Mesenchymal stem cell (in vitro differentiated cells and primary cell): ENCODE results near the gene TNNT3.

Experiments
- DNase-seq: peaks from one replicate; pipeline ENCODE4 v3.0.0-alpha.2; 2013
- H2AFZ ChIP-seq: one replicate; pipeline ENCODE4 v1.6.1; 2013; ENCODE audit warnings: low read depth, mild to moderate bottlenecking, control low read depth, inconsistent platforms, low read length, moderate library complexity
- H2AK5ac ChIP-seq: 2 replicates; pipeline ENCODE4 v1.6.1; 2013; ENCODE audit warnings: low read length, moderate library complexity, mild to moderate bottlenecking, inconsistent platforms; ENCODE audit not compliant: severe bottlenecking
- H2BK120ac ChIP-seq: one replicate; pipeline ENCODE4 v1.6.1; 2013; ENCODE audit warnings: low read depth, mild to moderate bottlenecking, inconsistent platforms, low read length, moderate library complexity
- H2BK12ac ChIP-seq, 2 experiments: one replicate each; pipeline ENCODE4 v1.6.1; 2013; ENCODE audit warnings: inconsistent platforms in 2 of 2, low read length in 2 of 2, mild to moderate bottlenecking in 2 of 2, moderate library complexity in 2 of 2, control low read depth in 1 of 2
- H2BK15ac ChIP-seq: one replicate; pipeline ENCODE4 v1.6.1; 2013; ENCODE audit warnings: mild to moderate bottlenecking, low read depth, inconsistent platforms; ENCODE audit not compliant: poor library complexity, severe bottlenecking
- H2BK5ac ChIP-seq: 2 replicates; pipeline ENCODE4 v1.6.1; 2013; ENCODE audit warnings: low read depth, mild to moderate bottlenecking, low read length, control low read depth, inconsistent platforms; ENCODE audit not compliant: poor library complexity, severe bottlenecking
- H3K14ac ChIP-seq, 2 experiments: one replicate each; pipeline ENCODE4 v1.6.1; 2013; ENCODE audit warnings: inconsistent platforms in 2 of 2, low read length in 2 of 2, control low read depth in 1 of 2, mild to moderate bottlenecking in 1 of 2, moderate library complexity in 1 of 2
- H3K18ac ChIP-seq, 2 experiments: one replicate each; pipeline ENCODE4 v1.6.1; 2013; ENCODE audit warnings: inconsistent platforms in 2 of 2, low read length in 2 of 2, control low read depth in 1 of 2, low read depth in 1 of 2, mild to moderate bottlenecking in 1 of 2
- H3K23ac ChIP-seq, 2 experiments: one replicate each; pipeline ENCODE4 v1.6.1; 2013; ENCODE audit warnings: inconsistent platforms in 2 of 2, low read length in 2 of 2, mild to moderate bottlenecking in 2 of 2, moderate library complexity in 2 of 2, control low read depth in 1 of 2
- H3K27ac ChIP-seq: 2 replicates; pipeline ENCODE4 v1.5.1; 2013; ENCODE audit warnings: mild to moderate bottlenecking, moderate library complexity, low read length, control low read depth, inconsistent platforms; ENCODE audit not compliant: poor library complexity, severe bottlenecking
- H3K27me3 ChIP-seq, 2 experiments: 2 replicates each; pipeline versions ENCODE4 v1.6.1 to v1.7.0; 2013; ENCODE audit warnings: low read length in 2 of 2, mild to moderate bottlenecking in 2 of 2, moderate library complexity in 2 of 2, control low read depth in 1 of 2, inconsistent platforms in 1 of 2; ENCODE audit not compliant: control insufficient read depth in 1 of 2, insufficient read depth in 1 of 2
- H3K36me3 ChIP-seq, 2 experiments: 2 replicates each; pipeline versions ENCODE4 v1.6.1 to v1.7.0; 2013; ENCODE audit warnings: low read length in 2 of 2, control low read depth in 1 of 2, inconsistent platforms in 1 of 2, low read depth in 1 of 2, mild to moderate bottlenecking in 1 of 2; ENCODE audit not compliant: insufficient read depth in 2 of 2, control insufficient read depth in 1 of 2
- H3K4ac ChIP-seq, 2 experiments: one replicate each; pipeline ENCODE4 v1.6.1; 2013; ENCODE audit warnings: inconsistent platforms in 2 of 2, low read length in 2 of 2, mild to moderate bottlenecking in 2 of 2, moderate library complexity in 2 of 2, control low read depth in 1 of 2, low read depth in 1 of 2
- H3K4me1 ChIP-seq: 2 replicates; pipeline ENCODE4 v1.6.1; 2013; ENCODE audit warnings: low read depth, low read length, control low read depth; ENCODE audit not compliant: control insufficient read depth, insufficient read depth
- H3K4me2 ChIP-seq: 2 replicates; pipeline ENCODE4 v1.6.1; 2013; ENCODE audit warnings: low read length, mild to moderate bottlenecking, inconsistent platforms; ENCODE audit not compliant: poor library complexity, severe bottlenecking
- H3K4me3 ChIP-seq, 2 experiments: 2 replicates each; pipeline versions ENCODE4 v1.5.1 to v1.7.0; 2013; ENCODE audit warnings: low read length in 2 of 2, mild to moderate bottlenecking in 2 of 2, control low read depth in 1 of 2, low read depth in 1 of 2; ENCODE audit not compliant: insufficient read depth in 1 of 2
- H3K79me1 ChIP-seq: replicated peaks from 2 replicates; pipeline ENCODE4 v1.6.1; 2013; ENCODE audit warnings: mild to moderate bottlenecking, control low read depth, low read length, inconsistent platforms; ENCODE audit not compliant: poor library complexity, severe bottlenecking
- H3K9ac ChIP-seq: 2 replicates; pipeline ENCODE4 v1.7.0; 2013; ENCODE audit warnings: mild to moderate bottlenecking, low read length, moderate library complexity
- H3K9me3 ChIP-seq: 2 replicates; pipeline ENCODE4 v1.7.0; 2013; ENCODE audit warnings: mild to moderate bottlenecking, low read length; ENCODE audit not compliant: control insufficient read depth
- H4K8ac ChIP-seq: one replicate; pipeline ENCODE4 v1.6.1; 2013; ENCODE audit warnings: inconsistent platforms, mild to moderate bottlenecking, low read length, moderate library complexity
- H4K91ac ChIP-seq: one replicate; pipeline ENCODE4 v1.6.1; 2013; ENCODE audit warnings: mild to moderate bottlenecking, low read length, inconsistent platforms
- whole genome bisulfite sequencing: methylation state at CpG from one replicate; pipeline ENCODE4 v1.1.7; 2013; ENCODE audit warnings: mixed read lengths; 5-methylcytosine and 5-hydroxymethylcytosine counted together

Gene TNNT3

GRCh38 chr11:1899090-1899489, 20.4 kb upstream of the TNNT3 start:
- H4K8ac ChIP-seq, result no peak overlapping the region
- H3K27ac ChIP-seq, result no peak overlapping the region
- H3K18ac ChIP-seq, result no peak overlapping the region
- H3K36me3 ChIP-seq, result no peaks in the 10 kb centered on the region
- H3K4me2 ChIP-seq, result no peak overlapping the region
- H3K4ac ChIP-seq, result no peak overlapping the region
- no peaks in the 10 kb centered on the region for H3K9me3 ChIP-seq
- H3K27me3 ChIP-seq, result peaks cover 32 to 41% of the 10 kb centered on the region in 2 experiments
- no peak overlapping the region for H2AK5ac ChIP-seq
- WGBS, result 87% methylated on average over 4 of the region's 4 CpGs
- no peaks in the 10 kb centered on the region for H3K4me1 ChIP-seq
- H4K91ac ChIP-seq, result no peak overlapping the region
- no peak overlapping the region for H3K23ac ChIP-seq
- DNase-seq, result no peak
- no peak overlapping the region for H2BK15ac ChIP-seq
- H2BK5ac ChIP-seq, result no peak overlapping the region
- no peak overlapping the region for H3K14ac ChIP-seq
- no peak overlapping the region for H2BK120ac ChIP-seq
- H3K9ac ChIP-seq, result no peak overlapping the region
- H2BK12ac ChIP-seq, result no peak overlapping the region
- no peak overlapping the region for H3K4me3 ChIP-seq
- no peak overlapping the region for H2AFZ ChIP-seq
- H3K79me1 ChIP-seq, result no peaks in the 10 kb centered on the region

DNA sequence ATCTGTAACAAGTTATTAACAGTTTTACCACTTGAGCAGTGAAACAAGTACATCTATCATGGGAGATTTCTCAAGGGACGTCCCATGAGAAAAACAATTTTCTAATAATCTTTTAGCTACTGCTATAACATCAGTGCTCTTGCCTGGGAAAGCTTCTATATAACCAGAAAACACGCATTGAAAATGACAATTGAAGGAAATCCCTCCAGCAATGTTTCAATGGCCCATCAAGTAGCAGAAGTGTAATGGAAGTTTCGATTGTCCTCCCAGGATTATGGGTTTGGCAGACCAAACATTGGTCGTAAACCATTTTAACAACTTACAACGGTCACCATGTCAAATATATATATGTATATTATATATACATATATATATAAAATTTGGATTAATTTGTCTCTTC, 19.8 kb upstream of the TNNT3 start:
- H2BK15ac ChIP-seq, result no peak overlapping the region
- H3K9me3 ChIP-seq, result no peaks in the 10 kb centered on the region
- no peak overlapping the region for H4K91ac ChIP-seq
- no peak overlapping the region for H3K9ac ChIP-seq
- H3K4me3 ChIP-seq, result no peak overlapping the region
- no peak for DNase-seq
- no peak overlapping the region for H3K4ac ChIP-seq
- no peak overlapping the region for H4K8ac ChIP-seq
- H3K4me1 ChIP-seq, result no peaks in the 10 kb centered on the region
- no peak overlapping the region for H2AFZ ChIP-seq
- H3K18ac ChIP-seq, result no peak overlapping the region
- H3K23ac ChIP-seq, result no peak overlapping the region
- H3K79me1 ChIP-seq, result no peaks in the 10 kb centered on the region
- no peak overlapping the region for H3K4me2 ChIP-seq
- H3K14ac ChIP-seq, result no peak overlapping the region
- H2BK5ac ChIP-seq, result no peak overlapping the region
- H2BK120ac ChIP-seq, result no peak overlapping the region
- H3K27ac ChIP-seq, result no peak overlapping the region
- H3K36me3 ChIP-seq, result no peaks in the 10 kb centered on the region
- peaks cover 32 to 41% of the 10 kb centered on the region in 2 experiments for H3K27me3 ChIP-seq
- 94% methylated on average over 3 of the region's 5 CpGs for WGBS
- no peak overlapping the region for H2AK5ac ChIP-seq
- no peak overlapping the region for H2BK12ac ChIP-seq

DNA sequence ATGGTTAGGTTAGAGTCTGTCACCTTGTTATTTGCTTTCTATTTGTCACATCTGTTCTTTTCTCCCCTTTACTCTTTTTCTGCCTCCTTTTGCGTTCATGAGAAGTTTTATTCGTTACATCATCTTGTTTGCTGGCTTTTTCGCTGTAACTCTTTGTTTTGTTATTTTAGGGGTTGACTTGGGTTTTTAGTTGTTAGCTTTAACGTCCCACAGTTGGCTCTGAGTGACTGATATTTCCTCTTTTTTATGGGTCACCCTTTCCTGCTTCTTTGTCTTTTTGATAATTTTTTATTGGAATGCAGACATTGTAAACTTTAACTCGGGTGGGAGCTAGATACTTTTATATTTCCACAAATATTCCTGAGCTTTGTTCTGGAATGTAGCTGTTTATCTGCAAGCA, 13.3 kb upstream of the TNNT3 start:
- no peaks in the 10 kb centered on the region for H3K79me1 ChIP-seq
- H3K14ac ChIP-seq, result no peak overlapping the region
- no peak overlapping the region for H2AFZ ChIP-seq
- no peak overlapping the region for H3K18ac ChIP-seq
- no peak for DNase-seq
- H3K4me2 ChIP-seq, result no peak overlapping the region
- no peak overlapping the region for H3K27ac ChIP-seq
- no peak overlapping the region for H3K4ac ChIP-seq
- no peak overlapping the region for H3K4me3 ChIP-seq
- no peak overlapping the region for H2BK120ac ChIP-seq
- H3K9ac ChIP-seq, result no peak overlapping the region
- H3K23ac ChIP-seq, result no peak overlapping the region
- no peak overlapping the region for H2BK12ac ChIP-seq
- WGBS, result 75% methylated on average over 4 of the region's 5 CpGs
- peaks cover 6 to 33% of the 10 kb centered on the region in 2 experiments for H3K27me3 ChIP-seq
- H2BK15ac ChIP-seq, result no peak overlapping the region
- H4K91ac ChIP-seq, result no peak overlapping the region
- H2BK5ac ChIP-seq, result no peak overlapping the region
- H3K9me3 ChIP-seq, result no peaks in the 10 kb centered on the region
- no peak overlapping the region for H4K8ac ChIP-seq
- no peak overlapping the region for H2AK5ac ChIP-seq
- H3K36me3 ChIP-seq, result no peaks in the 10 kb centered on the region
- no peaks in the 10 kb centered on the region for H3K4me1 ChIP-seq

DNA sequence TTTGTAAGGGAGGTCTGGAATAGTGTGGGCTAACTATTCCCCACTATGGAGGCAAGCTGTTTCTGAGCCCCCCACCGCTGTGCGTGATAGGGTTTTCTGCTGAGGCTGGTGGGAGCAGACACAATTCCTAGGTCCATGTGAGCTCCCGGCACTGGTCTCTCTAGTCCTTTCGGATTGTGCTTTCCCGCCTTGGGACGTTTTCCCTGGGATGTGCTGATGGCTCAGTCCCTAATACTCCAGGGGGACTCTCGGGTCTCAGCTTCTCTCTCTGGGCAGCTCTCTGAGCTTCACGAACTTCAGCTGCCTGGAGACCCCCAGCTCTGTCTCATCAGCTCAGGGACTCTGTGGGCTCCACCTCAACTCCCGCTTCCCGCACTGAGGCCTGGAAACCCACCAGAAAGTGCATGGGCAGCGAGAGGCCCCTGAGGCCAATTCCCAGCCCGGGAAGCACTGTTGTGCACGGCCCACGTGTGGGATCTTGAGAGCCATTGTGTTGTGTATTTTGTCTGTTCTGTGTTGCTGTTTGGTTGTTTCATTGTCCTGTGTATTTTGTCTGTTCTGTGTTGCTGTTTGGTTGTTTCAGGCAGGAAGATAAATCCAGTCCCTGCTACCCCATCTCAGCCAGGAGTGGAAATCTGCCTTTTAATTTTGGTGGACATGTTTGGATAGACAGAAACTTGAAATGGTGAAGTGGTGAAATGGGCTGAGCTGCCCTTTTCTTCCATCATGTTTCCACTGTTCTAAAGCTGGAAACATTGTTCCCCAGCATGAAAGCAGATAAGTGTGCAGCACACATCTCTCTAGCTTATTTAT, 12.7 kb upstream of the TNNT3 start:
- H3K4me1 ChIP-seq, result no peaks in the 10 kb centered on the region
- no peak overlapping the region for H3K23ac ChIP-seq
- peak overlapping the region; percentile 12 for H2BK15ac ChIP-seq
- H2BK5ac ChIP-seq, result no peak overlapping the region
- WGBS, result 83% methylated on average over 14 of the region's 14 CpGs
- H2BK120ac ChIP-seq, result no peak overlapping the region
- no peaks in the 10 kb centered on the region for H3K9me3 ChIP-seq
- H2AK5ac ChIP-seq, result no peak overlapping the region
- H3K79me1 ChIP-seq, result no peaks in the 10 kb centered on the region
- H3K4ac ChIP-seq, result no peak overlapping the region
- H3K4me3 ChIP-seq, result no peak overlapping the region
- H3K9ac ChIP-seq, result no peak overlapping the region
- no peak overlapping the region for H3K27ac ChIP-seq
- H2BK12ac ChIP-seq, result no peak overlapping the region
- H4K8ac ChIP-seq, result no peak overlapping the region
- H3K27me3 ChIP-seq, result peaks cover 6 to 33% of the 10 kb centered on the region in 2 experiments
- H3K4me2 ChIP-seq, result no peak overlapping the region
- DNase-seq, result no peak
- no peak overlapping the region for H2AFZ ChIP-seq
- no peaks in the 10 kb centered on the region for H3K36me3 ChIP-seq
- H3K14ac ChIP-seq, result no peak overlapping the region
- no peak overlapping the region for H3K18ac ChIP-seq
- H4K91ac ChIP-seq, result no peak overlapping the region
